Measurements from ENCODE around the gene APPBP2.

DNA sequence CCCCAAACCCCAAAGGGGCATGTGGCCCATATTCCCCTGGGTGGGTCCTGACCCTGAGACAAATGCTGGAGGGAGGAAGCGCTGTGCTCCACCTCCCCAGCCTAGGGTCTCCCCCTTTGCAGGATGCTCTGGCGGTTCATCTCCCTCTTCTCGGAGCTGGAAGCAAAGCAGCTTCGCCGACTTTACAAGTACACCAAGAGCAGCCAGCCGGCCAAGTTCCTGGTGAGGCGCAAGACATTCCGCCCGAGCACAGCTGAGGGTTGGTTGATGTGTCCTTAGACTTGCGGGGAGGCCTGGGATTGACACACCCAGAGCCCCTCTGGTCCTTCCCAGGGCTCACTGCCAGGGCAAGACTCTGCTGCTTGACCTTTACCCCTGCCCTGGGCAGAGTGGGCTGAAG, 99.4 kb downstream of the APPBP2 start:
- TF ChIP-seq, protein P1, sequence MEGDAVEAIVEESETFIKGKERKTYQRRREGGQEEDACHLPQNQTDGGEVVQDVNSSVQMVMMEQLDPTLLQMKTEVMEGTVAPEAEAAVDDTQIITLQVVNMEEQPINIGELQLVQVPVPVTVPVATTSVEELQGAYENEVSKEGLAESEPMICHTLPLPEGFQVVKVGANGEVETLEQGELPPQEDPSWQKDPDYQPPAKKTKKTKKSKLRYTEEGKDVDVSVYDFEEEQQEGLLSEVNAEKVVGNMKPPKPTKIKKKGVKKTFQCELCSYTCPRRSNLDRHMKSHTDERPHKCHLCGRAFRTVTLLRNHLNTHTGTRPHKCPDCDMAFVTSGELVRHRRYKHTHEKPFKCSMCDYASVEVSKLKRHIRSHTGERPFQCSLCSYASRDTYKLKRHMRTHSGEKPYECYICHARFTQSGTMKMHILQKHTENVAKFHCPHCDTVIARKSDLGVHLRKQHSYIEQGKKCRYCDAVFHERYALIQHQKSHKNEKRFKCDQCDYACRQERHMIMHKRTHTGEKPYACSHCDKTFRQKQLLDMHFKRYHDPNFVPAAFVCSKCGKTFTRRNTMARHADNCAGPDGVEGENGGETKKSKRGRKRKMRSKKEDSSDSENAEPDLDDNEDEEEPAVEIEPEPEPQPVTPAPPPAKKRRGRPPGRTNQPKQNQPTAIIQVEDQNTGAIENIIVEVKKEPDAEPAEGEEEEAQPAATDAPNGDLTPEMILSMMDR (IDR thresholded peaks at IDR 0.05): no peak
- no peak for TF ChIP-seq ZFX (IDR thresholded peaks at IDR 0.05; ENCODE audit: borderline replicate concordance)

Measured in 22Rv1 (cell line).